ENCODE results near the gene ITPR1. TPM values are rescaled to one million over a fixed set of nuclear protein-coding genes. Genes with fewer than 3 reads are reported as not detected.

ITPR1 gene
- total RNA-seq, 3 donors from 2014 or later: 10.7 to 80.2 (median 20.7) TPM

GRCh38 chr3:4672725-4673275 lies 179.7 kb downstream of the ITPR1 start:
- Histone ChIP-seq H3K36me3 (ENCODE audit: low read depth) (no peaks in the 10 kb centered on the region), H3K4me1 (ENCODE audit: low read depth) (no peaks in the 10 kb centered on the region), H3K9me3 (no peaks in the 10 kb centered on the region), H3K4me3 (no peak overlapping the region)
- intact Hi-C loops (cut with DNase I, micrococcal nuclease): no loop called here
- no peak for DNase-seq
- TF ChIP-seq CTCF (IDR thresholded peaks at IDR 0.05): no peak
- ATAC-seq: no peak

GRCh38 chr3:4674216-4674615 lies 181.1 kb downstream of the ITPR1 start:
- Histone ChIP-seq H3K9me3 (no peaks in the 10 kb centered on the region), H3K36me3 (ENCODE audit: low read depth) (no peaks in the 10 kb centered on the region), H3K4me1 (ENCODE audit: low read depth) (no peaks in the 10 kb centered on the region), H3K4me3 (no peak overlapping the region)
- TF ChIP-seq CTCF (IDR thresholded peaks at IDR 0.05): no peak
- DNase-seq (no peak), ATAC-seq (no peak)
- intact Hi-C loops (cut with DNase I, micrococcal nuclease): no loop called here

DNA sequence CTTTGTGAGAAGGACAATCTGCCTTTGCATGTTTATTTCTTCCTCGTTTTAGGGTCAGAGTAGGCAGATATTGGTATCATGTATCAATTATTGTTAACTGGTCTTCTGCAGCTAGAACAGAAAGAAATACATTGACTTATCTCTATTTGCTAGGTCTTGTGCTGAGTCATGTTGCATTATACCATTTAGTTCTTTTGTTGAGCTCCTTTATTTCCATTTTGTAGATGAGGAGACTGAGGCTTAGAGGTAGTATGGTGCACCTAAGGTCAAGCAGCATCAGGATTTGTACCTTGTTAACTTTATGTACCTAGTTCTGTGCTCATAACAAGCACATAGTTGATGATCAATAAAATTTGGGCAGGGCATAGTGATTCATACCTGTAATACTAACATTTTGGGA lies 182.6 kb downstream of the ITPR1 start:
- Histone ChIP-seq H3K4me3 (no peak overlapping the region), H3K4me1 (ENCODE audit: low read depth) (no peaks in the 10 kb centered on the region), H3K36me3 (ENCODE audit: low read depth) (no peaks in the 10 kb centered on the region), H3K9me3 (no peaks in the 10 kb centered on the region)
- ATAC-seq (no peak), DNase-seq (no peak)
- no peak for TF ChIP-seq CTCF (IDR thresholded peaks at IDR 0.05)
- intact Hi-C loops (cut with DNase I, micrococcal nuclease): no loop called here

- intact Hi-C loops (cut with DNase I, micrococcal nuclease): no loop called here
- ATAC-seq (no peak), DNase-seq (no peak)
- no peaks in the 10 kb centered on the region for H3K36me3 ChIP-seq (ENCODE audit: low read depth)
- no peaks in the 10 kb centered on the region for H3K4me1 ChIP-seq (ENCODE audit: low read depth)
- H3K4me3 ChIP-seq: no peak overlapping the region
- TF ChIP-seq CTCF (IDR thresholded peaks at IDR 0.05): no peak
- no peaks in the 10 kb centered on the region for H3K9me3 ChIP-seq
These were observed 185.2 kb downstream of the ITPR1 start for GRCh38 chr3:4678320-4678719.

DNA sequence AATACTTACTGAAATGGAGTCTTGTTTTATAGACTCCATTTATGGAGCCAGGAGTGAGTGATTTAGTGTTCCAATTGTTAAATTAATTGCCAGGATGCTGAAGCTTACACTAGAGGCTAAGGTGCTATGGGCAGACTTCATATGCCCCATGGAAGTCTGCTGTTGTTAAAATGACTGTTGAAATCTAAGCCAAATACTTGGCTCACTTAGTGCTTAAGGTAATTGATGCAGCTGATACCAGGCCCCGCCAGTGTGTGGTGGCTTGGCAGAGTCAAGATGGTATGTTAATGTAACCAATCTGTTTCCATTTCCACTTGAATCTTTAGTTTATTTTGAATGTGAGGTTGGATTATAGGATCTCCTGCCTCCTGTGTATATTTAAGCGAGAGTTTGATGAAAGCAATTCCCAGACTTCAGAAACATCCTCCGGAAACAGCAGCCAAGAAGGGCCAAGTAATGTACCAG lies 187.1 kb downstream of the ITPR1 start:
- H3K4me1 ChIP-seq (ENCODE audit: low read depth): no peaks in the 10 kb centered on the region
- intact Hi-C loops (cut with DNase I, micrococcal nuclease): no loop called here
- no peak for TF ChIP-seq CTCF (IDR thresholded peaks at IDR 0.05)
- no peak overlapping the region for H3K4me3 ChIP-seq
- no peak for ATAC-seq
- no peaks in the 10 kb centered on the region for H3K9me3 ChIP-seq
- no peak for DNase-seq
- H3K36me3 ChIP-seq (ENCODE audit: low read depth): no peaks in the 10 kb centered on the region

DNA sequence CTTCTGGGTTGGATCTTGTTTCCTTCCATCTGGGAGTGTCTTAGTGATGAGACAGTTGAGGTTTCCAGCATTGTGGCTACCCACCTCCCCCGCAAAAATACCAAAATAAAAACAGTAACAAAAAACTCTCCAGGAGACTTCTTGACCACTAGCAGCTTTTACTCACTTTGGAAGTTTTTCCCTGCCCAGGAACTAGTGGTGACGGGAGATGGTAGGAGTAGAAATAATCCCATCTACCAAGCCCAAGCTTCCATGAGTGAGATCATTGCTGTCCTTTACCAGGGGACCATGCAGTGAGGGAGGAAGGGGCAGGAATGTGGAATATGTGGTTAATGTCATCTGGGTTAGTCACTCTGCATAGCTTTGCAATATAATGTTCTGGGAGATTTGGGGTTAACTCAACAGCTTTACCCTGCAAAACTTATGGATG lies 187.7 kb downstream of the ITPR1 start:
- no peak overlapping the region for H3K4me3 ChIP-seq
- H3K36me3 ChIP-seq (ENCODE audit: low read depth): no peaks in the 10 kb centered on the region
- intact Hi-C loops (cut with DNase I, micrococcal nuclease): no loop called here
- H3K4me1 ChIP-seq (ENCODE audit: low read depth): no peaks in the 10 kb centered on the region
- DNase-seq (no peak), ATAC-seq (no peak)
- TF ChIP-seq CTCF (IDR thresholded peaks at IDR 0.05): no peak
- H3K9me3 ChIP-seq: no peaks in the 10 kb centered on the region
